Osteoblast (primary cell): ENCODE results near the gene LRRC4C. TPM values are rescaled to one million over a fixed set of nuclear protein-coding genes. Genes with fewer than 3 reads are reported as not detected.

ENCODE experiments used
- DNase-seq: peaks from one replicate; pipeline ENCODE4 v3.0.0; 2011; ENCODE audit warnings: low spot score, mixed read lengths; ENCODE audit not compliant: insufficient read length; ENCODE audit errors: missing footprints
- H2AFZ ChIP-seq: 2 replicates; pipeline ENCODE4 v1.6.0; 2011; ENCODE audit warnings: mild to moderate bottlenecking, low read length
- H3K27ac ChIP-seq: 2 replicates; pipeline ENCODE4 v1.5.1; 2011; ENCODE audit warnings: mild to moderate bottlenecking, low read depth, low read length, moderate library complexity
- H3K27me3 ChIP-seq: 2 replicates; pipeline ENCODE4 v1.6.0; 2012; ENCODE audit warnings: mild to moderate bottlenecking, control low read depth, inconsistent platforms, low read length, moderate library complexity; ENCODE audit not compliant: insufficient read depth
- H3K36me3 ChIP-seq: 2 replicates; pipeline ENCODE4 v1.5.1; 2011; ENCODE audit warnings: mild to moderate bottlenecking, low read length, control low read depth, moderate library complexity; ENCODE audit not compliant: insufficient read depth
- H3K4me1 ChIP-seq: 2 replicates; pipeline ENCODE4 v1.5.1; 2011; ENCODE audit warnings: mild to moderate bottlenecking, low read length, control low read depth, moderate library complexity; ENCODE audit not compliant: insufficient read depth
- H3K4me2 ChIP-seq: 2 replicates; pipeline ENCODE4 v1.6.0; 2011; ENCODE audit warnings: mild to moderate bottlenecking, low read length; ENCODE audit not compliant: insufficient read depth
- H3K4me3 ChIP-seq: fragments of 200-600 bp; sonication (generic); 3 replicates; pipeline ENCODE4 v1.5.1; 2012; ENCODE audit warnings: mild to moderate bottlenecking, low read length, inconsistent platforms; ENCODE audit not compliant: insufficient read depth
- H3K79me2 ChIP-seq: 2 replicates; pipeline ENCODE4 v1.6.0; 2012; ENCODE audit warnings: mild to moderate bottlenecking, low read length, control low read depth, inconsistent platforms; ENCODE audit not compliant: insufficient read depth
- H3K9me3 ChIP-seq: 2 replicates; pipeline ENCODE4 v1.5.1; 2011; ENCODE audit warnings: low read depth, low read length, control low read depth
- H4K20me1 ChIP-seq: 2 replicates; pipeline ENCODE4 v1.6.0; 2012; ENCODE audit warnings: mild to moderate bottlenecking, low read length, control low read depth; ENCODE audit not compliant: insufficient read depth
- CTCF ChIP-seq: IDR thresholded peaks from 2 replicates; pipeline ENCODE4 v1.5.1; 2011; ENCODE audit warnings: mild to moderate bottlenecking, low read depth, low read length, moderate library complexity; ENCODE audit errors: extremely low read depth
- total RNA-seq: library from RNA; depleted of rRNA; stranded (reverse); fragments of >200 nt; gene quantifications from 2 replicates; pipeline ENCODE4 v1.2.3, GENCODE V29; 2012

The LRRC4C gene
- total RNA-seq, 1 donor, result 2.2 TPM

DNA sequence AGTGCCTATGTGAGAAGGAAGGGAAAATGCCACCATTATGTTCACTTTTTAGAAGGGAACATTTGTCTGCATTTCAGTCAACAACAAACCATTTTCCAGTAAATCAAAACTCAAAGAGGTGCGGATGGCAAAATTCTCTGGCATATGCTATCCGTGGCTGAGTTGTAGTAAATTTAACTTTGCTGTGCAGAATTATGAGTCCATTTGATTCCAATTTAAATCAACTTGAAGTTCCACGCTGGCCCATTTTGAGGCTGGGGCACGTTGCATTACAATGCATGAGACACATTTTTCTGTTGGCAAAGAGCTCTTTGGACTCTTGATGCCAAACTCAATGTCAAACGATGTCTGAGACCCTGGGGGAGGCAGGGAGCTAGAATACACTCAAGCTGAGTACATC, 211.8 kb downstream of the LRRC4C start:
- Histone ChIP-seq H3K36me3 (no peaks in the 10 kb centered on the region), H2AFZ (no peak overlapping the region), H4K20me1 (no peaks in the 10 kb centered on the region), H3K9me3 (peaks cover 2% of the 10 kb centered on the region), H3K4me2 (no peak overlapping the region), H3K4me1 (no peaks in the 10 kb centered on the region), H3K27ac (no peak overlapping the region), H3K4me3 (no peak overlapping the region), H3K27me3 (no peaks in the 10 kb centered on the region), H3K79me2 (no peaks in the 10 kb centered on the region)
- DNase-seq, result no peak
- no peak for TF ChIP-seq CTCF

GRCh38 chr11:41246399-41246745, 213.1 kb downstream of the LRRC4C start:
- Histone ChIP-seq H3K9me3 (peaks cover 2% of the 10 kb centered on the region), H3K27ac (no peak overlapping the region), H2AFZ (no peak overlapping the region), H3K36me3 (no peaks in the 10 kb centered on the region), H3K79me2 (no peaks in the 10 kb centered on the region), H3K27me3 (no peaks in the 10 kb centered on the region), H3K4me3 (no peak overlapping the region), H4K20me1 (no peaks in the 10 kb centered on the region), H3K4me2 (no peak overlapping the region), H3K4me1 (no peaks in the 10 kb centered on the region)
- no peak for TF ChIP-seq CTCF
- no peak for DNase-seq

DNA sequence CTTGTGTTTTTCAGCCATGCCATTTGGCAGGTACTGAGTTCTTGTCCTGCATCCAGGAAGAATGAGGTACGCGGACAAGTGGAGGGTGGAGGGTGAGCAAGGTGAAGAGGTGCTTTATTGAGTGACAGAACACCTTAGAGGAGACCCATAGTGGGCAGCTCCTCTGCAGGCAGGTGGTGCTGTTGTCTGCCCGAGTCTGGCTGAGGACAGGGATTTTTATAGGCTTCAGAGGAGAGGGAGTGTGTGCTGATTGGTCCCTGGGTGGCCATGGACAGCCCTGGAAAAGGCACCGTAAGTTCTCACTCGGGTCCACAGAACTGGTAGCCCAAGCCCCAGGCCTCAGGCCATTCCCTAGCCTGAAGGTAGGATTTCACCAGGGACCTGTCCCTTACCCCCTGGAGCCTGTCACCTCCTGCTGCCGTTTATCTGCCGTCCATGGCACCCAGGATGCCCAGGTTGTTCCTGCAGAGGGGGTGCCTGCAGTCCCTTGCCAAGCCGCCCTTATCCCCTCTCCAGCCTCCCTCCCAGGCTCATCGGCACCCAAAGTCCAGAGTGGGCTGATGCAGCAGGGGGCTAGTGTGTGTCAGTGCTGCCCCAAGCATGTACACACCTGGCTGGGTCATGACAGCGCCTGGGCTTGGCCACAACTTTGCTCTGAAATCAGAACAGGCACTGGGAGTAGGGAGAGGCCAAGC, 213.6 kb downstream of the LRRC4C start:
- Histone ChIP-seq H3K4me1 (no peaks in the 10 kb centered on the region), H4K20me1 (no peaks in the 10 kb centered on the region), H3K27ac (no peak overlapping the region), H3K27me3 (no peaks in the 10 kb centered on the region), H3K79me2 (no peaks in the 10 kb centered on the region), H3K9me3 (peaks cover 2% of the 10 kb centered on the region), H3K4me2 (no peak overlapping the region), H3K4me3 (no peak overlapping the region), H3K36me3 (no peaks in the 10 kb centered on the region), H2AFZ (no peak overlapping the region)
- no peak for DNase-seq
- no peak for TF ChIP-seq CTCF

- Histone ChIP-seq H3K36me3 (no peaks in the 10 kb centered on the region), H3K27me3 (no peaks in the 10 kb centered on the region), H3K27ac (no peak overlapping the region), H3K4me2 (no peak overlapping the region), H3K9me3 (peaks cover 2% of the 10 kb centered on the region), H3K79me2 (no peaks in the 10 kb centered on the region), H2AFZ (no peak overlapping the region), H4K20me1 (no peaks in the 10 kb centered on the region), H3K4me3 (no peak overlapping the region), H3K4me1 (no peaks in the 10 kb centered on the region)
- TF ChIP-seq CTCF, result no peak
- DNase-seq, result no peak
Measured at GRCh38 chr11:41245184-41245583, 214.3 kb downstream of the LRRC4C start.
